ENCODE measurements around the gene YRDC.

Gene YRDC

GRCh38 chr1:37807555-37808368 is at the start of gene YRDC, which contains the start of gene C1orf122:
Gene YRDC (minus strand): TSS chr1:37808208. CDS start chr1:37808180, 28 bp downstream.
Gene C1orf122 (plus strand): TSS chr1:37807790. CDS start chr1:37808405, 615 bp downstream.
- ATAC-seq, result peak; percentile 95
- peak; percentile 96 for DNase-seq

GRCh38 chr1:37854406-37854805 is 46.4 kb upstream of the YRDC start:
- no peak for DNase-seq
- ATAC-seq, result no peak

GRCh38 chr1:37853157-37853556 is 45.1 kb upstream of the YRDC start:
- ATAC-seq (no peak), DNase-seq (no peak)

- DNase-seq (no peak), ATAC-seq (no peak)
Measured at GRCh38 chr1:37851782-37852210, 43.8 kb upstream of the YRDC start.

- no peak for DNase-seq
- ATAC-seq, result no peak
Measured at GRCh38 chr1:37851262-37851661, 43.3 kb upstream of the YRDC start.

GRCh38 chr1:37850352-37850955 is 42.4 kb upstream of the YRDC start:
- no peak for DNase-seq
- no peak for ATAC-seq

GRCh38 chr1:37849480-37849879 is 41.5 kb upstream of the YRDC start:
- no peak for DNase-seq

GRCh38 chr1:37846647-37847339 is 38.8 kb upstream of the YRDC start:
- DNase-seq (no peak), ATAC-seq (no peak)

More at GRCh38 chr1:37849480-37849879, 41.5 kb upstream of the YRDC start:
- no peak for ATAC-seq

GRCh38 chr1:37845786-37846185 is 37.8 kb upstream of the YRDC start:
- ATAC-seq (no peak), DNase-seq (no peak)

- ATAC-seq, result no peak
- DNase-seq, result no peak
Measured at GRCh38 chr1:37845049-37845646, 37.1 kb upstream of the YRDC start.

- no peak for ATAC-seq
Measured at GRCh38 chr1:37844536-37844935, 36.5 kb upstream of the YRDC start.

GRCh38 chr1:37841652-37842051 is 33.6 kb upstream of the YRDC start:
- ATAC-seq (no peak), DNase-seq (no peak)

More at GRCh38 chr1:37844536-37844935, 36.5 kb upstream of the YRDC start:
- DNase-seq, result no peak

- ATAC-seq, result no peak
Measured at GRCh38 chr1:37840711-37841110, 32.7 kb upstream of the YRDC start.

GRCh38 chr1:37839676-37840075 is 31.7 kb upstream of the YRDC start:
- DNase-seq (no peak), ATAC-seq (no peak)

More at GRCh38 chr1:37840711-37841110, 32.7 kb upstream of the YRDC start:
- no peak for DNase-seq

GRCh38 chr1:37836788-37837187 is 28.8 kb upstream of the YRDC start:
- ATAC-seq, result no peak
- DNase-seq, result no peak

- ATAC-seq (no peak), DNase-seq (no peak)
Measured at GRCh38 chr1:37831809-37832208, 23.8 kb upstream of the YRDC start.

GRCh38 chr1:37831109-37831508 is 23.1 kb upstream of the YRDC start:
- no peak for DNase-seq
- ATAC-seq, result no peak

- no peak for ATAC-seq
- no peak for DNase-seq
Measured at GRCh38 chr1:37828410-37829074, 20.5 kb upstream of the YRDC start.

- ATAC-seq (no peak), DNase-seq (no peak)
Measured at GRCh38 chr1:37825506-37825905, 17.5 kb upstream of the YRDC start.

- DNase-seq, result no peak
Measured at GRCh38 chr1:37824001-37824400, 16.0 kb upstream of the YRDC start.

GRCh38 chr1:37822906-37823815 is 15.2 kb upstream of the YRDC start:
- ATAC-seq, result no peak
- DNase-seq, result no peak

More at GRCh38 chr1:37824001-37824400, 16.0 kb upstream of the YRDC start:
- no peak for ATAC-seq
